GM12878 (cell line): Measurements from ENCODE around the gene TECTA. TPM values are rescaled to one million over a fixed set of nuclear protein-coding genes. Genes with fewer than 3 reads are reported as not detected.

Source experiments
- ATAC-seq: fragments of 200-7000 bp; cut with Tn5 transposase; 3 replicates; pipeline ENCODE4 v1.9.1; 2020; ENCODE audit warnings: mild to moderate bottlenecking, moderate library complexity
- BruUV-seq: library from RNA; stranded (reverse); fragments of 400-500 nt; replicated peaks from 2 replicates; lab custom pipeline; 2021; lab: Mats Ljungman, UMichigan
- CTCF ChIA-PET: fragments of 300-600 bp; sonication (Branson Sonifier 250); formaldehyde crosslinking; extraction: SDS; loops from one replicate; lab custom pipeline; 2021; ENCODE audit warnings: inconsistent platforms; lab: Yijun Ruan, JAX
- POLR2A ChIA-PET: fragments of 350-600 bp; formaldehyde crosslinking; extraction: SDS; loops from one replicate; lab custom pipeline; 2021; ENCODE audit warnings: inconsistent platforms; lab: Charles Lee
- RAD21 ChIA-PET: fragments of 300-600 bp; sonication (Branson Sonifier 250); formaldehyde crosslinking; loops from one replicate; lab custom pipeline; 2023; ENCODE audit warnings: antibody characterized with exemption; ENCODE audit not compliant: unreplicated experiment; lab: Charles Lee
- SMC1A ChIA-PET: fragments of 300-600 bp; sonication (Branson Sonifier 250); formaldehyde crosslinking; loops from one replicate; lab custom pipeline; 2023; ENCODE audit not compliant: unreplicated experiment, uncharacterized antibody; lab: Charles Lee
- DNase-seq: peaks from one replicate; pipeline ENCODE4 v3.0.0-alpha.2; 2011; ENCODE audit warnings: low read depth, low spot score
- FAIRE-seq: peaks from 3 replicates; lab custom pipeline; 2011; peaks lifted over from hg19 to GRCh38; lab: Jason Lieb, UNC
- H2AFZ ChIP-seq: 2 replicates; pipeline ENCODE4 v1.6.0; 2011; ENCODE audit warnings: low read depth, low read length, control low read depth; ENCODE audit not compliant: control insufficient read depth
- H3K27ac ChIP-seq: 2 replicates; pipeline ENCODE4 v1.5.1; 2011; ENCODE audit warnings: control low read depth; ENCODE audit not compliant: control insufficient read depth, insufficient read depth
- H3K27me3 ChIP-seq, 2 experiments: replicated peaks in 1 of 2; 2 replicates each; pipeline versions ENCODE4 v1.6.0 to v1.6.1; 2011; ENCODE audit warnings: low read length in 1 of 2; ENCODE audit not compliant: control insufficient read depth in 2 of 2, insufficient read depth in 2 of 2
- H3K36me3 ChIP-seq, 2 experiments: 2 replicates each; pipeline ENCODE4 v1.5.1; 2011; ENCODE audit warnings: low read length in 1 of 2; ENCODE audit not compliant: control insufficient read depth in 2 of 2, insufficient read depth in 2 of 2
- H3K4me1 ChIP-seq: 2 replicates; pipeline ENCODE4 v1.6.1; 2011; ENCODE audit warnings: mild to moderate bottlenecking, low read length, moderate library complexity, mixed read lengths; ENCODE audit not compliant: control insufficient read depth, insufficient read depth
- H3K4me2 ChIP-seq: 2 replicates; pipeline ENCODE4 v1.6.0; 2011; ENCODE audit warnings: control low read depth; ENCODE audit not compliant: control insufficient read depth, insufficient read depth
- H3K4me3 ChIP-seq: fragments of 200-600 bp; sonication (generic); 2 replicates; pipeline ENCODE4 v1.5.1; 2016
- H3K79me2 ChIP-seq: 2 replicates; pipeline ENCODE4 v1.6.0; 2011; ENCODE audit warnings: low read length; ENCODE audit not compliant: control insufficient read depth, insufficient read depth
- H3K9ac ChIP-seq: 2 replicates; pipeline ENCODE4 v1.8.0; 2011; ENCODE audit warnings: low read length, control low read depth, mixed read lengths; ENCODE audit not compliant: control insufficient read depth, insufficient read depth
- H3K9me3 ChIP-seq: replicated peaks from 3 replicates; pipeline ENCODE4 v1.5.1; 2011; ENCODE audit warnings: mild to moderate bottlenecking, low read length; ENCODE audit not compliant: control insufficient read depth, insufficient read depth
- H4K20me1 ChIP-seq: 2 replicates; pipeline ENCODE4 v1.6.0; 2011; ENCODE audit not compliant: control insufficient read depth, insufficient read depth
- ATF7 ChIP-seq: fragments of 450-650 bp; IDR thresholded peaks from 2 replicates; pipeline ENCODE4 v1.6.1; 2016; ENCODE audit warnings: low read depth, mild to moderate bottlenecking
- CHD2 ChIP-seq: IDR thresholded peaks from 2 replicates; pipeline ENCODE4 v1.6.1; 2011; ENCODE audit warnings: low read depth, low read length, improper control_type of control experiment, borderline replicate concordance
- EED ChIP-seq: sonication (generic); IDR thresholded peaks from 2 replicates; pipeline ENCODE4 v1.6.1; 2016; ENCODE audit warnings: antibody characterized with exemption, low read depth
- HDAC2 ChIP-seq: fragments of 200-600 bp; sonication (generic); IDR thresholded peaks from 2 replicates; pipeline ENCODE4 v1.6.1; 2017
- IKZF2 ChIP-seq, 2 experiments: fragments of 450-650 bp; IDR thresholded peaks; 2 replicates each; pipeline ENCODE4 v1.6.1; 2017; ENCODE audit warnings: mild to moderate bottlenecking in 2 of 2, moderate library complexity in 2 of 2
- KAT2A ChIP-seq: conservative IDR thresholded peaks from 2 replicates; pipeline ENCODE4 v1.6.1; 2011; ENCODE audit warnings: low read depth, low read length; ENCODE audit not compliant: control insufficient read depth
- MTA3 ChIP-seq: IDR thresholded peaks from 2 replicates; pipeline ENCODE4 v1.6.1; 2012; ENCODE audit warnings: low read length, inconsistent platforms, borderline replicate concordance
- NBN ChIP-seq: fragments of 450-650 bp; IDR thresholded peaks from 2 replicates; pipeline ENCODE4 v1.6.1; 2016
- NFXL1 ChIP-seq: fragments of 450-650 bp; IDR thresholded peaks from 2 replicates; pipeline ENCODE4 v1.6.1; 2017; ENCODE audit warnings: antibody characterized with exemption, mild to moderate bottlenecking, borderline replicate concordance
- NKRF ChIP-seq: fragments of 450-650 bp; conservative IDR thresholded peaks from 2 replicates; pipeline ENCODE4 v1.6.1; 2017; ENCODE audit warnings: mild to moderate bottlenecking, moderate library complexity
- PAX8 ChIP-seq: fragments of 450-650 bp; IDR thresholded peaks from 2 replicates; pipeline ENCODE4 v1.6.1; 2017; ENCODE audit warnings: mild to moderate bottlenecking, moderate library complexity
- POLR2AphosphoS2 ChIP-seq: IDR thresholded peaks from 2 replicates; pipeline ENCODE4 v1.6.1; 2011; ENCODE audit warnings: low read depth, mild to moderate bottlenecking, low read length, improper control_type of control experiment, moderate library complexity
- RAD51 ChIP-seq: fragments of 450-650 bp; IDR thresholded peaks from 2 replicates; pipeline ENCODE4 v1.6.1; 2016; ENCODE audit warnings: moderate library complexity, mild to moderate bottlenecking, inconsistent platforms
- RCOR1 ChIP-seq: conservative IDR thresholded peaks from 2 replicates; pipeline ENCODE4 v1.6.1; 2012; ENCODE audit warnings: low read depth, low read length, improper control_type of control experiment
- REST ChIP-seq: IDR thresholded peaks from 2 replicates; pipeline ENCODE4 v1.6.1; 2012; ENCODE audit warnings: mild to moderate bottlenecking, low read depth, low read length
- SPI1 ChIP-seq: IDR thresholded peaks from 2 replicates; pipeline ENCODE4 v1.6.1; 2011; ENCODE audit warnings: low read depth, mild to moderate bottlenecking, low read length, moderate library complexity, borderline replicate concordance; ENCODE audit not compliant: insufficient read depth
- TARDBP ChIP-seq: IDR thresholded peaks from 2 replicates; pipeline ENCODE4 v1.6.1; 2016; ENCODE audit warnings: borderline replicate concordance
- TCF3 ChIP-seq: IDR thresholded peaks from 2 replicates; pipeline ENCODE4 v1.6.1; 2012; ENCODE audit warnings: low read depth, mild to moderate bottlenecking, low read length, borderline replicate concordance; ENCODE audit not compliant: insufficient read depth
- ZNF217 ChIP-seq: fragments of 450-650 bp; IDR thresholded peaks from 2 replicates; pipeline ENCODE4 v1.6.1; 2017; ENCODE audit warnings: antibody characterized with exemption, mild to moderate bottlenecking
- ZNF274 ChIP-seq: IDR thresholded peaks from one replicate; pipeline ENCODE4 v1.8.0; 2011; ENCODE audit not compliant: insufficient read length, insufficient read depth
- WGBS: methylation state at CpG from one replicate; pipeline ENCODE4 v1.1.6; 2016; ENCODE audit warnings: low lambda C conversion rate; ENCODE audit not compliant: insufficient replicate concordance, insufficient coverage; ENCODE audit errors: missing lambda C conversion rate; 5-methylcytosine and 5-hydroxymethylcytosine counted together
- in situ Hi-C: fragments of 300-500 bp; cut with MboI; formaldehyde crosslinking; loops from 9 replicates; pipeline ENCODE4 v1.14.3; 2018; ENCODE audit warnings: mixed read lengths
- intact Hi-C: fragments of 100-400 bp; cut with micrococcal nuclease; formaldehyde crosslinking; loops from one replicate; pipeline ENCODE4 v1.14.2; 2022; ENCODE audit not compliant: unreplicated experiment
- polyA plus RNA-seq, 11 experiments: library from polyadenylated mRNA; depleted of rRNA in 4 of 11; unstranded in 6 of 11; stranded (reverse) in 5 of 11; fragments of >200 nt; fragmentation: Nextera tagmentation in 4 of 11; fragmentation: Illumina TruSeq in 1 of 11; extraction: Ambion mirVana in 4 of 11; extraction: Trizol in 1 of 11; gene quantifications; 1 replicate in 1 of 11; 2 replicates in 10 of 11; pipeline versions ENCODE4 v1.2.1 to v1.2.3, GENCODE V29; 2011 to 2016; ENCODE audit warnings: inconsistent platforms in 2 of 11, missing spikeins in 2 of 11, low read depth in 1 of 11
- total RNA-seq, 4 experiments: library from RNA; depleted of rRNA in 3 of 4; stranded (reverse); fragments of >200 nt in 3 of 4; fragmentation: Illumina TruSeq in 1 of 4; extraction: Trizol in 1 of 4; gene quantifications; 2 replicates each; pipeline versions ENCODE4 v1.2.1 to v1.2.3, GENCODE V29; 2013 to 2021

Gene TECTA
- total and polyA plus RNA-seq, 10 of the 15 experiments (the other 5 are each of a cell fraction or from before 2014, with no cell fraction given) = under 0.01 to 0.14 (median 0.05) TPM; not detected in 1

GRCh38 chr11:121117788-121118187 is 16.7 kb downstream of the TECTA start:
- CTCF ChIA-PET = no interaction called here
- BruUV-seq = no TSS peak
- RAD21 ChIA-PET = no interaction called here
- no peak overlapping the region for H3K4me2 ChIP-seq
- H2AFZ ChIP-seq = no peak overlapping the region
- H3K4me1 ChIP-seq = no peaks in the 10 kb centered on the region
- H3K4me3 ChIP-seq = no peak overlapping the region
- intact Hi-C loops = loop anchor here (10.0 kb wide), 1 partner anchor 313 kb away; no protein-coding TSS in a partner anchor
- H3K79me2 ChIP-seq = no peaks in the 10 kb centered on the region
- no peak for DNase-seq
- H4K20me1 ChIP-seq = no peaks in the 10 kb centered on the region
- in situ Hi-C loops = no loop called here
- no peaks in the 10 kb centered on the region for H3K36me3 ChIP-seq
- no peak overlapping the region for H3K27ac ChIP-seq
- POLR2A ChIA-PET = no interaction called here
- 16% methylated on average over 6 of the region's 6 CpGs for WGBS
- no peak overlapping the region for H3K9ac ChIP-seq
- TF ChIP-seq NBN (no peak), ZNF217 (no peak), TCF3 (no peak), REST (no peak), MTA3 (no peak), RCOR1 (no peak), CHD2 (no peak), TARDBP (no peak), PAX8 (no peak), EED (no peak), NFXL1 (no peak), NKRF (no peak), ZNF274 (no peak), RAD51 (no peak), KAT2A (no peak), SPI1 (no peak), ATF7 (no peak), IKZF2 (IDR thresholded peaks at IDR 0.05) (no peak), HDAC2 (no peak), POLR2AphosphoS2 (no peak)
- FAIRE-seq = no peak
- H3K9me3 ChIP-seq = peaks cover under 1% of the 10 kb centered on the region; the same call in 1 of the 3 replicates
- H3K27me3 ChIP-seq = peaks cover 0 to 6% of the 10 kb centered on the region in 2 experiments; a peak in 1 of 4 replicates
- SMC1A ChIA-PET = no interaction called here
- no peak for ATAC-seq
